ENCODE data around the gene GRIA4. TPM values are rescaled to one million over a fixed set of nuclear protein-coding genes. Genes with fewer than 3 reads are reported as not detected.

Gene GRIA4
- total RNA-seq, 4 donors from 2014 or later, result not detected

- TF ChIP-seq CTCF (IDR thresholded peaks at IDR 0.05), result no peak
- no peak for TF ChIP-seq POLR2A (IDR thresholded peaks at IDR 0.05)
- Histone ChIP-seq H3K4me3 (no peak overlapping the region), H3K9me3 (no peaks in the 10 kb centered on the region), H3K27me3 (no peaks in the 10 kb centered on the region), H3K27ac (no peak overlapping the region), H3K4me1 (no peaks in the 10 kb centered on the region), H3K36me3 (no peaks in the 10 kb centered on the region)
- WGBS, 2 donors, result 76 to 82% methylated on average over 10 of the region's 10 CpGs
- DNase-seq, result no peak
- intact Hi-C loops (cut with DNase I), result no loop called here
Observed at GRCh38 chr11:105824457-105825013, 214.7 kb downstream of the GRIA4 start.

GRCh38 chr11:105825141-105825540 is 215.3 kb downstream of the GRIA4 start:
- 53 to 57% methylated on average over 1 of the region's 1 CpG for WGBS, 2 donors
- no peaks in the 10 kb centered on the region for H3K9me3 ChIP-seq
- no peak for DNase-seq
- no peaks in the 10 kb centered on the region for H3K36me3 ChIP-seq
- TF ChIP-seq CTCF (IDR thresholded peaks at IDR 0.05) (no peak), POLR2A (IDR thresholded peaks at IDR 0.05) (no peak)
- no peaks in the 10 kb centered on the region for H3K27me3 ChIP-seq
- H3K27ac ChIP-seq, result no peak overlapping the region
- intact Hi-C loops (cut with DNase I), result no loop called here
- H3K4me1 ChIP-seq, result no peaks in the 10 kb centered on the region
- H3K4me3 ChIP-seq, result no peak overlapping the region

- intact Hi-C loops (cut with DNase I), result no loop called here
- H3K27me3 ChIP-seq, result no peaks in the 10 kb centered on the region
- 10 to 13% methylated on average over 1 of the region's 1 CpG for WGBS, 2 donors
Observed at GRCh38 chr11:105827906-105828305, 218.0 kb downstream of the GRIA4 start.

GRCh38 chr11:105829084-105829483 is 219.2 kb downstream of the GRIA4 start:
- intact Hi-C loops (cut with DNase I), result no loop called here
- no peaks in the 10 kb centered on the region for H3K4me1 ChIP-seq
- DNase-seq, result no peak
- TF ChIP-seq CTCF (IDR thresholded peaks at IDR 0.05) (no peak), POLR2A (IDR thresholded peaks at IDR 0.05) (no peak)
- no peaks in the 10 kb centered on the region for H3K9me3 ChIP-seq
- H3K27me3 ChIP-seq, result no peaks in the 10 kb centered on the region
- no peak overlapping the region for H3K4me3 ChIP-seq
- WGBS, 2 donors, result 83 to 91% methylated on average over 1 of the region's 1 CpG
- H3K36me3 ChIP-seq, result no peaks in the 10 kb centered on the region
- no peak overlapping the region for H3K27ac ChIP-seq

More at GRCh38 chr11:105827906-105828305, 218.0 kb downstream of the GRIA4 start:
- no peak for DNase-seq
- H3K4me3 ChIP-seq, result no peak overlapping the region
- no peaks in the 10 kb centered on the region for H3K9me3 ChIP-seq
- H3K27ac ChIP-seq, result no peak overlapping the region
- H3K36me3 ChIP-seq, result no peaks in the 10 kb centered on the region
- H3K4me1 ChIP-seq, result no peaks in the 10 kb centered on the region
- TF ChIP-seq CTCF (IDR thresholded peaks at IDR 0.05) (no peak), POLR2A (IDR thresholded peaks at IDR 0.05) (no peak)

GRCh38 chr11:105834461-105834860 is 224.6 kb downstream of the GRIA4 start:
- no peaks in the 10 kb centered on the region for H3K4me1 ChIP-seq
- no peaks in the 10 kb centered on the region for H3K27me3 ChIP-seq
- H3K36me3 ChIP-seq, result no peaks in the 10 kb centered on the region
- H3K27ac ChIP-seq, result no peak overlapping the region
- 38 to 63% methylated on average over 1 of the region's 1 CpG for WGBS, 2 donors
- intact Hi-C loops (cut with DNase I), result no loop called here
- no peaks in the 10 kb centered on the region for H3K9me3 ChIP-seq
- no peak for DNase-seq
- TF ChIP-seq CTCF (IDR thresholded peaks at IDR 0.05), result no peak
- TF ChIP-seq POLR2A (IDR thresholded peaks at IDR 0.05), result no peak
- H3K4me3 ChIP-seq, result no peak overlapping the region
